Endothelial cell of umbilical vein (primary cell): ENCODE measurements around the gene SYT11. TPM values are rescaled to one million over a fixed set of nuclear protein-coding genes. Genes with fewer than 3 reads are reported as not detected.

Experiments used
- BruUV-seq: library from RNA; stranded (reverse); fragments of 400-500 nt; replicated peaks from 2 replicates; lab custom pipeline; 2021; lab: Mats Ljungman, UMichigan
- CTCF ChIA-PET: fragments of 300-600, 350-600 bp; sonication (Branson Sonifier 250); formaldehyde crosslinking; loops from one replicate; lab custom pipeline; 2021; ENCODE audit warnings: antibody characterized with exemption, inconsistent platforms; lab: Charles Lee
- POLR2A ChIA-PET: fragments of 300-600, 350-600 bp; sonication (Branson Sonifier 250); formaldehyde crosslinking; loops from one replicate; lab custom pipeline; 2021; ENCODE audit warnings: antibody characterized with exemption, inconsistent platforms; lab: Charles Lee
- DNase-seq: peaks from one replicate; pipeline ENCODE4 v3.0.0-alpha.2; 2011; ENCODE audit warnings: low read depth, low spot score
- FAIRE-seq: peaks from 2 replicates; lab custom pipeline; 2011; peaks lifted over from hg19 to GRCh38; lab: Jason Lieb, UNC
- H2AFZ ChIP-seq: 2 replicates; pipeline ENCODE4 v1.6.0; 2012; ENCODE audit warnings: low read depth, low read length, control low read depth, inconsistent platforms
- H3K27ac ChIP-seq: 2 replicates; pipeline ENCODE4 v1.5.1; 2011; ENCODE audit warnings: low read depth, mild to moderate bottlenecking, control low read depth, low read length, moderate library complexity; ENCODE audit not compliant: insufficient read depth
- H3K27me3 ChIP-seq, 2 experiments: 2 replicates each; pipeline versions ENCODE4 v1.6.0 to v1.6.1; 2011; ENCODE audit warnings: low read length in 2 of 2, mixed read lengths in 1 of 2; ENCODE audit not compliant: control insufficient read depth in 2 of 2, insufficient read depth in 2 of 2
- H3K36me3 ChIP-seq, 2 experiments: 2 replicates in 1 of 2; 3 replicates in 1 of 2; pipeline ENCODE4 v1.5.1; 2011; ENCODE audit warnings: low read length in 2 of 2, mild to moderate bottlenecking in 1 of 2, moderate library complexity in 1 of 2; ENCODE audit not compliant: control insufficient read depth in 2 of 2, insufficient read depth in 2 of 2; ENCODE audit errors: extremely low read depth in 1 of 2
- H3K4me1 ChIP-seq: 3 replicates; pipeline ENCODE4 v1.5.1; 2011; ENCODE audit warnings: mild to moderate bottlenecking, low read length; ENCODE audit not compliant: control insufficient read depth, insufficient read depth; ENCODE audit errors: extremely low read depth
- H3K4me2 ChIP-seq: 2 replicates; pipeline ENCODE4 v1.6.1; 2011; ENCODE audit warnings: low read length, control low read depth, mixed read lengths; ENCODE audit not compliant: insufficient read depth
- H3K4me3 ChIP-seq, 3 experiments: fragments of 200-600 bp in 1 of 3; sonication (generic), shearing (Covaris generic) in 1 of 3; replicated peaks in 1 of 3; 2 replicates each; pipeline ENCODE4 v1.5.1; 2011 to 2016; ENCODE audit warnings: control low read depth in 3 of 3, low read length in 3 of 3, mild to moderate bottlenecking in 2 of 3, inconsistent platforms in 1 of 3, low read depth in 1 of 3, moderate library complexity in 1 of 3; ENCODE audit not compliant: insufficient read depth in 1 of 3
- H3K79me2 ChIP-seq: 2 replicates; pipeline ENCODE4 v1.6.0; 2012; ENCODE audit warnings: low read length, inconsistent platforms; ENCODE audit not compliant: control insufficient read depth, insufficient read depth
- H3K9ac ChIP-seq: replicated peaks from 2 replicates; pipeline ENCODE3; 2011; ENCODE audit warnings: low read length, control low read depth; ENCODE audit not compliant: insufficient read depth; ENCODE audit errors: extremely low read depth
- H3K9me1 ChIP-seq: replicated peaks from 3 replicates; pipeline ENCODE4 v1.6.0; 2011; ENCODE audit warnings: mild to moderate bottlenecking, low read length; ENCODE audit not compliant: control insufficient read depth, insufficient read depth; ENCODE audit errors: extremely low read depth
- H3K9me3 ChIP-seq: replicated peaks from 2 replicates; pipeline ENCODE4 v1.5.1; 2012; ENCODE audit warnings: low read length, inconsistent platforms; ENCODE audit not compliant: control insufficient read depth, insufficient read depth
- H4K20me1 ChIP-seq: replicated peaks from 2 replicates; pipeline ENCODE3; 2011; ENCODE audit warnings: mild to moderate bottlenecking, low read length; ENCODE audit not compliant: control insufficient read depth, insufficient read depth; ENCODE audit errors: extremely low read depth
- EZH2 ChIP-seq: IDR thresholded peaks from 2 replicates; pipeline ENCODE4 v1.6.1; 2012; ENCODE audit warnings: borderline replicate concordance, low read depth, mild to moderate bottlenecking, moderate library complexity, low read length, inconsistent platforms; ENCODE audit not compliant: severe bottlenecking
- FOS ChIP-seq: IDR thresholded peaks from 2 replicates; pipeline ENCODE4 v1.6.1; 2011; ENCODE audit warnings: mild to moderate bottlenecking, low read length, moderate library complexity, borderline replicate concordance; ENCODE audit not compliant: insufficient read depth
- GATA2 ChIP-seq: IDR thresholded peaks from 2 replicates; pipeline ENCODE4 v1.7.0; 2011; ENCODE audit warnings: low read depth, mild to moderate bottlenecking, moderate library complexity, mixed read lengths, low read length; ENCODE audit not compliant: insufficient read length, insufficient read depth
- JUN ChIP-seq: IDR thresholded peaks from 2 replicates; pipeline ENCODE4 v1.6.1; 2011; ENCODE audit warnings: borderline replicate concordance, low read depth; ENCODE audit not compliant: insufficient read length, insufficient read depth
- MYC ChIP-seq: IDR thresholded peaks from one replicate; pipeline ENCODE4 v1.6.1; 2011; ENCODE audit warnings: mild to moderate bottlenecking, low read depth, low read length
- POLR2A ChIP-seq: IDR thresholded peaks from 2 replicates; pipeline ENCODE4 v1.6.1; 2012; ENCODE audit warnings: low read depth, mild to moderate bottlenecking, control low read depth, low read length
- POLR2AphosphoS5 ChIP-seq: IDR thresholded peaks from 2 replicates; pipeline ENCODE4 v1.6.1; 2012; ENCODE audit warnings: low read depth, mild to moderate bottlenecking, control low read depth, low read length, moderate library complexity; ENCODE audit not compliant: insufficient read depth
- dilution Hi-C: fragments of 300-500 bp; cut with MboI; formaldehyde crosslinking; loops from one replicate; pipeline ENCODE4 v1.15.0; 2019; ENCODE audit warnings: low sequenced_read_pairs; ENCODE audit not compliant: extremely low pct_ligation_motif_present
- intact Hi-C: fragments of 100-400 bp; cut with micrococcal nuclease; formaldehyde crosslinking; loops from one replicate; pipeline ENCODE4 v1.10.0; 2022
- polyA plus RNA-seq, 4 experiments: library from polyadenylated mRNA; depleted of rRNA in 3 of 4; stranded (reverse) in 3 of 4; unstranded in 1 of 4; fragments of >200 nt; gene quantifications; 2 replicates each; pipeline versions ENCODE4 v1.2.1 to v1.2.3, GENCODE V29; 2011 to 2012; ENCODE audit warnings: missing spikeins in 1 of 4
- total RNA-seq: library from RNA; stranded (reverse); gene quantifications from 2 replicates; pipeline ENCODE4 v1.2.3, GENCODE V29; 2021
- TF ChIP-seq, protein P1 (sequence below), 2 donors: IDR thresholded peaks; 1 replicate in 1 of 2; 2 replicates in 1 of 2; pipeline ENCODE4 v1.5.1; 2011; ENCODE audit warnings: low read length in 2 of 2, mild to moderate bottlenecking in 2 of 2, moderate library complexity in 2 of 2, control low read depth in 1 of 2, inconsistent platforms in 1 of 2, low read depth in 1 of 2; ENCODE audit not compliant: insufficient read depth in 1 of 2; ENCODE audit errors: extremely low read depth in 1 of 2
- TF ChIP-seq, protein P2 (sequence below): IDR thresholded peaks from 2 replicates; pipeline ENCODE4 v1.6.1; 2011; ENCODE audit not compliant: insufficient read depth, insufficient read length

The SYT11 gene
- total and polyA plus RNA-seq, 2 donors (not counting 3 experiments of a cell fraction or from before 2014, with no cell fraction given), result 28.2 to 36.5 TPM

DNA sequence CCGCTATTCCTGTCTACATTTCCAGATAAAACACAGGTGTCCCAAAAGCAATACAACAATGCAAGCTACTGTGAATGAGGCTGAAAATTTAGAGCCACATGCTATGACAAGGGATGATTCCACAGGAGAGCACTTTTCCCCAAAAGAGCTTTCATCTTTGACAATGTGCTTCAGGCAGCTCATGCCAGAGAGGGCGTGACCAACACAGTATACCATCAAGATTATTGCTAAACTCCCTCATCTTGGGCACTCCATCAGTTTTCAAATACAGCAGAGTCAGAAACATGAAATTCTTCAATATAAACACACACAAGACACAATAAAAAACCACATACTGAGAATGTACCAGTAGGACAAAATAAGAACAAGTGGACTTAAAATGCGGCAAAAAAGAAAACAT is 9.0 kb upstream of the SYT11 start:
- Histone ChIP-seq H2AFZ (no peak overlapping the region), H3K36me3 (peaks cover 11 to 16% of the 10 kb centered on the region in 2 experiments), H4K20me1 (no peaks in the 10 kb centered on the region), H3K9me3 (no peaks in the 10 kb centered on the region), H3K4me1 (peaks cover 9% of the 10 kb centered on the region), H3K9me1 (no peaks in the 10 kb centered on the region), H3K27me3 (no peaks in the 10 kb centered on the region), H3K4me3 (no peak overlapping the region), H3K9ac (no peak overlapping the region), H3K79me2 (peaks cover 60% of the 10 kb centered on the region), H3K4me2 (peak overlapping the region; percentile 12), H3K27ac (no peak overlapping the region)
- no peak for FAIRE-seq
- DNase-seq, result peak; percentile 6
- dilution Hi-C loops, result no loop called here
- intact Hi-C loops, result loop anchor here (10.0 kb wide), 1 partner anchor 166 kb away; the partner anchor contains the start of genes DAP3 and YY1AP1
- POLR2A ChIA-PET, result no interaction called here
- BruUV-seq, result no TSS peak
- TF ChIP-seq, protein P1, sequence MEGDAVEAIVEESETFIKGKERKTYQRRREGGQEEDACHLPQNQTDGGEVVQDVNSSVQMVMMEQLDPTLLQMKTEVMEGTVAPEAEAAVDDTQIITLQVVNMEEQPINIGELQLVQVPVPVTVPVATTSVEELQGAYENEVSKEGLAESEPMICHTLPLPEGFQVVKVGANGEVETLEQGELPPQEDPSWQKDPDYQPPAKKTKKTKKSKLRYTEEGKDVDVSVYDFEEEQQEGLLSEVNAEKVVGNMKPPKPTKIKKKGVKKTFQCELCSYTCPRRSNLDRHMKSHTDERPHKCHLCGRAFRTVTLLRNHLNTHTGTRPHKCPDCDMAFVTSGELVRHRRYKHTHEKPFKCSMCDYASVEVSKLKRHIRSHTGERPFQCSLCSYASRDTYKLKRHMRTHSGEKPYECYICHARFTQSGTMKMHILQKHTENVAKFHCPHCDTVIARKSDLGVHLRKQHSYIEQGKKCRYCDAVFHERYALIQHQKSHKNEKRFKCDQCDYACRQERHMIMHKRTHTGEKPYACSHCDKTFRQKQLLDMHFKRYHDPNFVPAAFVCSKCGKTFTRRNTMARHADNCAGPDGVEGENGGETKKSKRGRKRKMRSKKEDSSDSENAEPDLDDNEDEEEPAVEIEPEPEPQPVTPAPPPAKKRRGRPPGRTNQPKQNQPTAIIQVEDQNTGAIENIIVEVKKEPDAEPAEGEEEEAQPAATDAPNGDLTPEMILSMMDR (IDR thresholded peaks at IDR 0.05; ENCODE audit: extremely low read depth in 1 of 2, insufficient read depth in 1 of 2, low read depth in 1 of 2, low read length in 2 of 2), result no peak
- no peak for TF ChIP-seq POLR2AphosphoS5
- TF ChIP-seq GATA2, result no peak
- TF ChIP-seq FOS, result no peak
- TF ChIP-seq JUN, result no peak
- TF ChIP-seq, protein P2, sequence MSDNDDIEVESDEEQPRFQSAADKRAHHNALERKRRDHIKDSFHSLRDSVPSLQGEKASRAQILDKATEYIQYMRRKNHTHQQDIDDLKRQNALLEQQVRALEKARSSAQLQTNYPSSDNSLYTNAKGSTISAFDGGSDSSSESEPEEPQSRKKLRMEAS, result no peak
- no peak for TF ChIP-seq EZH2
- TF ChIP-seq MYC, result no peak
- TF ChIP-seq POLR2A, result no peak
- CTCF ChIA-PET, result interaction anchor here (0.9 to 2.3 kb wide), 4 partner anchors 10 to 42 kb away, joined by 3 to 11 read pairs (median 4); partner anchors contain the start of gene SYT11
